Urinary bladder (tissue), 2 donors: ENCODE measurements around the gene C1orf167. TPM values are rescaled to one million over a fixed set of nuclear protein-coding genes. Genes with fewer than 3 reads are reported as not detected.

Experiments used
- polyA plus RNA-seq: library from polyadenylated mRNA; stranded (reverse); fragments of 200-250 nt; gene quantifications from one replicate; pipeline ENCODE4 v1.2.3, GENCODE V29; 2013
- total RNA-seq: library from RNA; depleted of rRNA; stranded (reverse); fragments of >200 nt; gene quantifications from one replicate; pipeline ENCODE4 v1.2.3, GENCODE V29; 2014
- donor health status: healthy.

Gene C1orf167
- total and polyA plus RNA-seq, 2 donors: 0.42 to 3.2 TPM

Other genes with a start within 250 kb of the C1orf167 start
- 0.42 TPM for gene FBXO2, start 107.8 kb upstream of the C1orf167 start, total RNA-seq
- 5.5 TPM for gene FBXO2, start 107.8 kb upstream of the C1orf167 start, polyA plus RNA-seq
- 6.2 TPM for gene FBXO44, start 107.3 kb upstream of the C1orf167 start, total RNA-seq
- 24.3 TPM for gene FBXO44, start 107.3 kb upstream of the C1orf167 start, polyA plus RNA-seq
- gene FBXO6, start 98.0 kb upstream of the C1orf167 start, total RNA-seq: 4.0 TPM
- gene FBXO6, start 98.0 kb upstream of the C1orf167 start, polyA plus RNA-seq: 13.2 TPM
- 20.5 TPM for gene MAD2L2, start 81.0 kb upstream of the C1orf167 start, total RNA-seq
- gene MAD2L2, start 81.0 kb upstream of the C1orf167 start, polyA plus RNA-seq: 47.1 TPM
- 0.21 TPM for gene DRAXIN, start 70.5 kb upstream of the C1orf167 start, total RNA-seq
- 0.01 TPM for gene DRAXIN, start 70.5 kb upstream of the C1orf167 start, polyA plus RNA-seq
- gene AGTRAP, start 26.1 kb upstream of the C1orf167 start, total RNA-seq: 21.4 TPM
- 81.8 TPM for gene AGTRAP, start 26.1 kb upstream of the C1orf167 start, polyA plus RNA-seq
- 26.9 TPM for gene MTHFR, start 43.8 kb downstream of the C1orf167 start, total RNA-seq
- gene MTHFR, start 43.8 kb downstream of the C1orf167 start, polyA plus RNA-seq: 20.1 TPM
- gene CLCN6, start 44.0 kb downstream of the C1orf167 start, total RNA-seq: 9.9 TPM
- gene CLCN6, start 44.0 kb downstream of the C1orf167 start, polyA plus RNA-seq: 13.7 TPM
- not detected for gene NPPA, start 85.6 kb downstream of the C1orf167 start, total RNA-seq
- gene NPPA, start 85.6 kb downstream of the C1orf167 start, polyA plus RNA-seq: 1.0 TPM
- gene NPPB, start 96.8 kb downstream of the C1orf167 start, total RNA-seq: not detected
- not detected for gene NPPB, start 96.8 kb downstream of the C1orf167 start, polyA plus RNA-seq
- 19.1 TPM for gene KIAA2013, start 164.2 kb downstream of the C1orf167 start, total RNA-seq
- 71.5 TPM for gene KIAA2013, start 164.2 kb downstream of the C1orf167 start, polyA plus RNA-seq
- gene PLOD1, start 172.5 kb downstream of the C1orf167 start, total RNA-seq: 93.9 TPM
- gene PLOD1, start 172.5 kb downstream of the C1orf167 start, polyA plus RNA-seq: 97.5 TPM
- 26.6 TPM for gene MFN2, start 218.3 kb downstream of the C1orf167 start, total RNA-seq
- gene MFN2, start 218.3 kb downstream of the C1orf167 start, polyA plus RNA-seq: 88.6 TPM